GM19023 (cell line): ENCODE results near the gene DAGLA.
"Not testable (repeated sequence)": the region's sequence is repeated elsewhere in the genome, so short reads cannot be mapped to it uniquely, and the experiment has no call there.

Experiments
- ATAC-seq: cut with Tn5 transposase; IDR thresholded peaks from one replicate; pipeline ENCODE4 v1.9.1; 2021; ENCODE audit warnings: mild to moderate bottlenecking, moderate library complexity; ENCODE audit not compliant: unreplicated experiment

Gene DAGLA

GRCh38 chr11:61666684-61667297 is 13.4 kb upstream of the DAGLA start:
- no peak for ATAC-seq

GRCh38 chr11:61667684-61668305 is 12.4 kb upstream of the DAGLA start:
- ATAC-seq, result no peak

GRCh38 chr11:61669417-61669816 is 10.8 kb upstream of the DAGLA start:
- ATAC-seq, result no peak

- no peak for ATAC-seq
These were observed 9.6 kb upstream of the DAGLA start for GRCh38 chr11:61670626-61671025.

GRCh38 chr11:61671527-61671926 is 8.7 kb upstream of the DAGLA start:
- ATAC-seq, result no peak

- not testable (repeated sequence) for ATAC-seq
These were observed 6.2 kb upstream of the DAGLA start for GRCh38 chr11:61673946-61674467.

- no peak for ATAC-seq
These were observed 4.4 kb upstream of the DAGLA start for GRCh38 chr11:61675826-61676225.

GRCh38 chr11:61679296-61679695 is 895 bp upstream of the DAGLA start:
- no peak for ATAC-seq

GRCh38 chr11:61680622-61681221 is 531 bp downstream of the DAGLA start:
- ATAC-seq, result no peak

GRCh38 chr11:61682093-61682732 is 2.0 kb downstream of the DAGLA start:
- ATAC-seq, result no peak

- ATAC-seq, result no peak
These were observed 2.9 kb downstream of the DAGLA start for GRCh38 chr11:61682906-61683675.

GRCh38 chr11:61683961-61684869 is 4.0 kb downstream of the DAGLA start:
- no peak for ATAC-seq

- ATAC-seq, result no peak
These were observed 4.9 kb downstream of the DAGLA start for GRCh38 chr11:61684870-61685616.

- no peak for ATAC-seq
These were observed 5.4 kb downstream of the DAGLA start for GRCh38 chr11:61685617-61685967.

- ATAC-seq, result no peak
These were observed 5.9 kb downstream of the DAGLA start for GRCh38 chr11:61686066-61686465.

GRCh38 chr11:61686469-61686868 is 6.3 kb downstream of the DAGLA start:
- ATAC-seq, result no peak

- no peak for ATAC-seq
These were observed 7.2 kb downstream of the DAGLA start for GRCh38 chr11:61687420-61687819.

GRCh38 chr11:61688365-61689163 is 8.4 kb downstream of the DAGLA start:
- no peak for ATAC-seq

- ATAC-seq, result no peak
These were observed 8.9 kb downstream of the DAGLA start for GRCh38 chr11:61689164-61689496.
